Breast epithelium (tissue), 3 donors: Measurements from ENCODE around the gene IL27RA.

ENCODE experiments used
- CTCF ChIP-seq, 3 donors: fragments of 450-650 bp; IDR thresholded peaks; one replicate each; pipeline ENCODE4 v1.5.1; 2016 to 2017; ENCODE audit warnings: antibody characterized with exemption in 3 of 3, mild to moderate bottlenecking in 3 of 3, moderate library complexity in 3 of 3
- POLR2A ChIP-seq: fragments of 450-650 bp; IDR thresholded peaks from one replicate; pipeline ENCODE4 v1.6.1; 2016; ENCODE audit warnings: antibody characterized with exemption, mild to moderate bottlenecking, moderate library complexity
- POLR2AphosphoS5 ChIP-seq, 3 donors: sonication (generic); formaldehyde crosslinking; IDR thresholded peaks; one replicate each; pipeline ENCODE4 v1.6.1; 2017; ENCODE audit warnings: antibody characterized with exemption in 3 of 3

- peak in 1 of 3 donors; percentile 16 for TF ChIP-seq CTCF (IDR thresholded peaks at IDR 0.05)
- TF ChIP-seq POLR2A = no peak
- TF ChIP-seq POLR2AphosphoS5 (IDR thresholded peaks at IDR 0.05) = no peak
These were observed 58.3 kb downstream of the IL27RA start for GRCh38 chr19:14089662-14090508.
